GM06990 (cell line): ENCODE measurements around the gene MCTP1.

ENCODE experiments used
- DNase-seq: peaks from one replicate; pipeline ENCODE4 v3.0.0-alpha.2; 2011; ENCODE audit not compliant: insufficient read length; ENCODE audit errors: extremely low read depth
- H3K27me3 ChIP-seq: replicated peaks from 2 replicates; pipeline ENCODE4 v1.6.0; 2011; ENCODE audit warnings: low read length; ENCODE audit not compliant: control insufficient read depth, insufficient read depth
- H3K36me3 ChIP-seq: 2 replicates; pipeline ENCODE4 v1.5.1; 2011; ENCODE audit warnings: low read length; ENCODE audit not compliant: control insufficient read depth, insufficient read depth
- H3K4me3 ChIP-seq: replicated peaks from 2 replicates; pipeline ENCODE4 v1.5.1; 2011; ENCODE audit warnings: low read depth, mild to moderate bottlenecking, control low read depth, low read length
- CTCF ChIP-seq: IDR thresholded peaks from 2 replicates; pipeline ENCODE4 v1.5.1; 2011; ENCODE audit warnings: low read length, control low read depth, mild to moderate bottlenecking, inconsistent platforms; ENCODE audit not compliant: insufficient read depth, poor library complexity, severe bottlenecking

The MCTP1 gene

GRCh38 chr5:95083606-95084005 lies 201.3 kb downstream of the MCTP1 start:
- H3K4me3 ChIP-seq, result no peak overlapping the region
- H3K36me3 ChIP-seq, result no peaks in the 10 kb centered on the region
- DNase-seq, result no peak
- TF ChIP-seq CTCF, result no peak
- H3K27me3 ChIP-seq, result no peaks in the 10 kb centered on the region

- H3K36me3 ChIP-seq, result no peaks in the 10 kb centered on the region
- H3K27me3 ChIP-seq, result no peaks in the 10 kb centered on the region
- TF ChIP-seq CTCF, result no peak
- H3K4me3 ChIP-seq, result peak overlapping the region; percentile 54; the same call in 1 of the 2 replicates
- DNase-seq, result no peak
Observed at GRCh38 chr5:95081982-95082381, 202.9 kb downstream of the MCTP1 start.

- Histone ChIP-seq H3K36me3 (no peaks in the 10 kb centered on the region), H3K27me3 (no peaks in the 10 kb centered on the region), H3K4me3 (peak overlapping the region; percentile 54)
- no peak for TF ChIP-seq CTCF
- DNase-seq, result peak; percentile 51
Observed at GRCh38 chr5:95081500-95081960, 203.4 kb downstream of the MCTP1 start.

GRCh38 chr5:95080441-95080840 lies 204.5 kb downstream of the MCTP1 start:
- Histone ChIP-seq H3K27me3 (no peaks in the 10 kb centered on the region), H3K4me3 (peak overlapping the region; percentile 54), H3K36me3 (no peaks in the 10 kb centered on the region)
- TF ChIP-seq CTCF, result no peak
- no peak for DNase-seq

GRCh38 chr5:95080030-95080429 lies 204.9 kb downstream of the MCTP1 start:
- Histone ChIP-seq H3K4me3 (peak overlapping the region; percentile 54), H3K27me3 (no peaks in the 10 kb centered on the region), H3K36me3 (no peaks in the 10 kb centered on the region)
- DNase-seq, result no peak
- TF ChIP-seq CTCF, result no peak

- Histone ChIP-seq H3K4me3 (no peak overlapping the region), H3K36me3 (no peaks in the 10 kb centered on the region), H3K27me3 (no peaks in the 10 kb centered on the region)
- TF ChIP-seq CTCF, result no peak
- no peak for DNase-seq
Observed at GRCh38 chr5:95078868-95079267, 206.0 kb downstream of the MCTP1 start.
